SK-N-SH treated with all-trans-retinoic acid at 6 μM for 48 hours (cell line): ENCODE results near the gene NEUROG1.

Experiments used
- ARNTL ChIP-seq: fragments of 450-650 bp; formaldehyde crosslinking; IDR thresholded peaks from 2 replicates; pipeline ENCODE4 v1.5.0; 2020; ENCODE audit warnings: low read depth, mild to moderate bottlenecking, moderate library complexity, borderline replicate concordance
- PPARA ChIP-seq: fragments of 250-450 bp; sonication (Bioruptor Pico); IDR thresholded peaks from 2 replicates; pipeline ENCODE4 v1.5.0; 2020; ENCODE audit warnings: mild to moderate bottlenecking, borderline replicate concordance
- SNAI2 ChIP-seq: fragments of 250-450 bp; sonication (Bioruptor Pico); IDR thresholded peaks from 2 replicates; pipeline ENCODE4 v1.5.0; 2020; ENCODE audit warnings: mild to moderate bottlenecking, moderate library complexity
- TCF4 ChIP-seq: fragments of 250-450 bp; sonication (Bioruptor Pico); IDR thresholded peaks from 2 replicates; pipeline ENCODE4 v1.8.0; 2021; ENCODE audit warnings: mild to moderate bottlenecking, moderate library complexity, borderline replicate concordance
- ZFP3 ChIP-seq: fragments of 250-450 bp; sonication (Bioruptor Pico); IDR thresholded peaks from 2 replicates; pipeline ENCODE4 v1.5.0; 2020; ENCODE audit warnings: mild to moderate bottlenecking, moderate library complexity
- ZNF565 ChIP-seq: fragments of 450-650 bp; formaldehyde crosslinking; conservative IDR thresholded peaks from 2 replicates; pipeline ENCODE4 v1.5.0; 2020; ENCODE audit warnings: low read depth, mild to moderate bottlenecking, moderate library complexity
- TF ChIP-seq, protein P1 (sequence below): fragments of 250-450 bp; sonication (Bioruptor Pico); IDR thresholded peaks from 2 replicates; pipeline ENCODE4 v1.8.0; 2020; ENCODE audit warnings: mild to moderate bottlenecking, moderate library complexity, borderline replicate concordance
- TF ChIP-seq, protein P2 (sequence below): fragments of 250-450 bp; sonication (Bioruptor Pico); IDR thresholded peaks from 2 replicates; pipeline ENCODE4 v1.8.0; 2021; ENCODE audit warnings: low read depth, mild to moderate bottlenecking, moderate library complexity, borderline replicate concordance

DNA sequence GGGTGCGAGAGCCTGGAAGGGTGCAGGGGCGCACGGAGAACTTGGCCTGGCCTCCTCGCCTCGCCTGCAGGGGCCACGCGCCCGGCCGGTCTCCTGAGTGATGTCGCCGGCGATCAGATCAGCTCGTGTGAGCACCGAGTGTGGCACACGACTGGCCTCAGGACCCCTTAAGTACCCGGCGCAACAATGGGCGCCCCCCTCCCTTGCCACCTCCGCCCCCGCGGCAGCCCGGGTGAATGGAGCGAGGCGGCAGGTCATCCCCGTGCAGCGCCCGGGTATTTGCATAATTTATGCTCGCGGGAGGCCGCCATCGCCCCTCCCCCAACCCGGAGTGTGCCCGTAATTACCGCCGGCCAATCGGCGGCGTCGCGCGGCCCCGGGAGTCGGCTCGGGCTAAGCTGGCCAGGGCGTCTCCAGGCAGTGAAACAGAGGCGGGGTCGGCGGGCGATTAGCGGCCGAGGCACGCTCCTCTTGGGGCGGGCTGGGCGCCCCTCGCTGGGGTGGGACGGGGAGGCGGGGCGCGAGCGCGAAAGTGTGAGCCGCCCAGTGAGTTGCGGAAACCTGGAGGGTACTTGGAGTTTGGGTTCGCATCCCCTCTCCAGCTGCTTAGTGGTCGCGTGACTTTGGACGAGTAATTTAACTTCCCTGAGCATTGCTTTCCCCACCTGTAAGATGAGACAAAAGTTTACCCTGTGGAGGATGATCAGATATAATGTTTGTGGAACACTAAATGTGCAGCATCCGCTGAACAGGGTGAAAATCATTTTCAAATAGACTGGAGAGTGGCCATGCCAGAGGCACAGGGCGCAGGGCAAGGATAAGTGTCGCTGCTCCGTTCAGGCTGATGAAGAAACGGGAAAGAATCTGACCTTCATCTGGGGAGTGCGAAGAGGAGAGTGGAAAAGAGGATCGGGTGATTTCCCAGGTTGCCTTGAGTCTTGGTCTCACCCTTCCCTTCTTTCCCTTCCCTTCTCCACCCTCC, at the start of gene NEUROG1:
- TF ChIP-seq ARNTL (CRISPR knock-in tag) (no peak), ZNF565 (no peak), ZFP3 (CRISPR knock-in tag) (no peak), SNAI2 (CRISPR knock-in tag) (no peak), PPARA (CRISPR knock-in tag) (no peak), TCF4 (CRISPR knock-in tag) (no peak)
- TF ChIP-seq, protein P1, sequence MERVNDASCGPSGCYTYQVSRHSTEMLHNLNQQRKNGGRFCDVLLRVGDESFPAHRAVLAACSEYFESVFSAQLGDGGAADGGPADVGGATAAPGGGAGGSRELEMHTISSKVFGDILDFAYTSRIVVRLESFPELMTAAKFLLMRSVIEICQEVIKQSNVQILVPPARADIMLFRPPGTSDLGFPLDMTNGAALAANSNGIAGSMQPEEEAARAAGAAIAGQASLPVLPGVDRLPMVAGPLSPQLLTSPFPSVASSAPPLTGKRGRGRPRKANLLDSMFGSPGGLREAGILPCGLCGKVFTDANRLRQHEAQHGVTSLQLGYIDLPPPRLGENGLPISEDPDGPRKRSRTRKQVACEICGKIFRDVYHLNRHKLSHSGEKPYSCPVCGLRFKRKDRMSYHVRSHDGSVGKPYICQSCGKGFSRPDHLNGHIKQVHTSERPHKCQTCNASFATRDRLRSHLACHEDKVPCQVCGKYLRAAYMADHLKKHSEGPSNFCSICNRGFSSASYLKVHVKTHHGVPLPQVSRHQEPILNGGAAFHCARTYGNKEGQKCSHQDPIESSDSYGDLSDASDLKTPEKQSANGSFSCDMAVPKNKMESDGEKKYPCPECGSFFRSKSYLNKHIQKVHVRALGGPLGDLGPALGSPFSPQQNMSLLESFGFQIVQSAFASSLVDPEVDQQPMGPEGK (CRISPR knock-in tag): no peak
- TF ChIP-seq, protein P2, sequence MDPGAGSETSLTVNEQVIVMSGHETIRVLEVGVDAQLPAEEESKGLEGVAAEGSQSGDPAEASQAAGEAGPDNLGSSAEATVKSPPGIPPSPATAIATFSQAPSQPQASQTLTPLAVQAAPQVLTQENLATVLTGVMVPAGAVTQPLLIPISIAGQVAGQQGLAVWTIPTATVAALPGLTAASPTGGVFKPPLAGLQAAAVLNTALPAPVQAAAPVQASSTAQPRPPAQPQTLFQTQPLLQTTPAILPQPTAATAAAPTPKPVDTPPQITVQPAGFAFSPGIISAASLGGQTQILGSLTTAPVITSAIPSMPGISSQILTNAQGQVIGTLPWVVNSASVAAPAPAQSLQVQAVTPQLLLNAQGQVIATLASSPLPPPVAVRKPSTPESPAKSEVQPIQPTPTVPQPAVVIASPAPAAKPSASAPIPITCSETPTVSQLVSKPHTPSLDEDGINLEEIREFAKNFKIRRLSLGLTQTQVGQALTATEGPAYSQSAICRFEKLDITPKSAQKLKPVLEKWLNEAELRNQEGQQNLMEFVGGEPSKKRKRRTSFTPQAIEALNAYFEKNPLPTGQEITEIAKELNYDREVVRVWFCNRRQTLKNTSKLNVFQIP: no peak
